Spleen (tissue), 11 donors: ENCODE measurements around the gene TTLL11. TPM values are rescaled to one million over a fixed set of nuclear protein-coding genes. Genes with fewer than 3 reads are reported as not detected.

Source experiments
- DNase-seq: peaks from one replicate; pipeline ENCODE4 v3.0.0-alpha.2; 2020
- H3K27ac ChIP-seq, 8 donors: fragments of 200-600 bp; sonication (generic) in 7 of 8; 1 replicate in 4 of 8; 2 replicates in 4 of 8; pipeline versions ENCODE4 v1.5.0 to v1.8.0; 2016 to 2021; ENCODE audit warnings: inconsistent platforms in 4 of 8, mild to moderate bottlenecking in 4 of 8, moderate library complexity in 1 of 8
- H3K27me3 ChIP-seq, 7 donors: fragments of 200-600 bp; sonication (generic) in 6 of 7; replicated peaks in 1 of 7; 1 replicate in 4 of 7; 2 replicates in 3 of 7; pipeline versions ENCODE4 v1.5.0 to v1.8.0; 2016 to 2021; ENCODE audit warnings: inconsistent platforms in 3 of 7, mild to moderate bottlenecking in 1 of 7
- H3K36me3 ChIP-seq, 6 donors: fragments of 200-600 bp; sonication (generic) in 5 of 6; 1 replicate in 4 of 6; 2 replicates in 2 of 6; pipeline versions ENCODE4 v1.5.0 to v1.8.0; 2016 to 2021; ENCODE audit warnings: inconsistent platforms in 2 of 6
- H3K4me1 ChIP-seq, 6 donors: fragments of 200-600 bp; sonication (generic) in 5 of 6; 1 replicate in 3 of 6; 2 replicates in 3 of 6; pipeline versions ENCODE4 v1.5.0 to v1.8.0; 2016 to 2021; ENCODE audit warnings: inconsistent platforms in 3 of 6
- H3K4me3 ChIP-seq, 8 donors: fragments of 200-600 bp; sonication (generic) in 7 of 8; 1 replicate in 4 of 8; 2 replicates in 4 of 8; pipeline versions ENCODE4 v1.5.0 to v1.8.0; 2016 to 2021; ENCODE audit warnings: inconsistent platforms in 4 of 8, mild to moderate bottlenecking in 4 of 8, moderate library complexity in 2 of 8
- H3K9me3 ChIP-seq, 8 donors: fragments of 200-600 bp; sonication (generic) in 7 of 8; 1 replicate in 4 of 8; 2 replicates in 4 of 8; pipeline versions ENCODE4 v1.5.0 to v1.8.0; 2016 to 2021; ENCODE audit warnings: inconsistent platforms in 4 of 8
- POLR2A ChIP-seq, 3 donors: fragments of 450-650 bp; IDR thresholded peaks; one replicate each; pipeline ENCODE4 v1.5.1; 2017; ENCODE audit warnings: antibody characterized with exemption in 3 of 3, mild to moderate bottlenecking in 1 of 3
- POLR2AphosphoS5 ChIP-seq, 3 donors: sonication (generic); formaldehyde crosslinking; IDR thresholded peaks; one replicate each; pipeline ENCODE4 v1.5.1; 2017; ENCODE audit warnings: antibody characterized with exemption in 3 of 3
- WGBS, 5 donors: extraction: QIAGEN DNeasy Blood & Tissue Kit in 3 of 5; methylation state at CpG; one replicate each; pipeline versions ENCODE4 v1.1.5 to v1.1.7; 2013 to 2018; 5-methylcytosine and 5-hydroxymethylcytosine counted together
- intact Hi-C: fragments of 100-400 bp; cut with DNase I; formaldehyde crosslinking; loops from one replicate; pipeline ENCODE4 v1.15.0; 2023; ENCODE audit warnings: low total_unique reads
- polyA plus RNA-seq, 3 donors: library from polyadenylated mRNA; stranded (reverse); fragments of 200-250 nt; gene quantifications; one replicate each; pipeline ENCODE4 v1.2.1, GENCODE V29; 2013
- total RNA-seq, 7 donors: library from RNA; depleted of rRNA in 3 of 7; stranded (reverse); fragments of >200 nt in 3 of 7; fragmentation: NEBNext Ultra II Directional in 4 of 7; extraction: Animal tissue kit (Norgen Biotek cat#: 25700) in 4 of 7; gene quantifications; one replicate each; pipeline versions ENCODE4 v1.1.0 to v1.2.1, GENCODE V29; 2016 to 2021
- TF ChIP-seq, protein P1 (sequence below), 11 experiments: fragments of 200-600 bp in 7 of 11; fragments of 450-650 bp in 4 of 11; sonication (generic) in 4 of 11; IDR thresholded peaks in 8 of 11; conservative IDR thresholded peaks in 3 of 11; 1 replicate in 7 of 11; 2 replicates in 4 of 11; pipeline versions ENCODE4 v1.4.0 to v1.8.0; 2016 to 2021; ENCODE audit warnings: antibody characterized with exemption in 11 of 11, inconsistent platforms in 4 of 11, mild to moderate bottlenecking in 1 of 11
- donor health status: healthy with polysubstance abuse.
- donor health status: DM: no; HTN: no; CAD: no; lungs with moderate emphysema.
- donor health status: DM: no; HTN: no; CAD: no.
- donor health status: Bipolar disorder and iron deficiency.
- donor health status: healthy.
- donor health status: DM: no; HTN: no; CAD: no.
- donor health status: DM: yes; HTN: yes; CAD: no.

Gene TTLL11
- total and polyA plus RNA-seq, 10 donors, result 1.6 to 12.8 (median 7.3) TPM

GRCh38 chr9:121927081-121927480 lies 166.0 kb downstream of the TTLL11 start:
- H3K27me3 ChIP-seq, result no peaks in the 10 kb centered on the region
- H3K27ac ChIP-seq, result no peak overlapping the region
- peaks cover 0 to 12% (median 3%) of the 10 kb centered on the region in 6 donors for H3K4me1 ChIP-seq
- no peak for DNase-seq
- no peak overlapping the region for H3K4me3 ChIP-seq
- peaks cover 0 to 3% (median 0%) of the 10 kb centered on the region in 6 donors for H3K36me3 ChIP-seq
- 87 to 96% (median 94%) methylated on average over 5 of the region's 5 CpGs for WGBS, 5 donors
- intact Hi-C loops, result no loop called here
- H3K9me3 ChIP-seq, result no peaks in the 10 kb centered on the region
- TF ChIP-seq, protein P1, sequence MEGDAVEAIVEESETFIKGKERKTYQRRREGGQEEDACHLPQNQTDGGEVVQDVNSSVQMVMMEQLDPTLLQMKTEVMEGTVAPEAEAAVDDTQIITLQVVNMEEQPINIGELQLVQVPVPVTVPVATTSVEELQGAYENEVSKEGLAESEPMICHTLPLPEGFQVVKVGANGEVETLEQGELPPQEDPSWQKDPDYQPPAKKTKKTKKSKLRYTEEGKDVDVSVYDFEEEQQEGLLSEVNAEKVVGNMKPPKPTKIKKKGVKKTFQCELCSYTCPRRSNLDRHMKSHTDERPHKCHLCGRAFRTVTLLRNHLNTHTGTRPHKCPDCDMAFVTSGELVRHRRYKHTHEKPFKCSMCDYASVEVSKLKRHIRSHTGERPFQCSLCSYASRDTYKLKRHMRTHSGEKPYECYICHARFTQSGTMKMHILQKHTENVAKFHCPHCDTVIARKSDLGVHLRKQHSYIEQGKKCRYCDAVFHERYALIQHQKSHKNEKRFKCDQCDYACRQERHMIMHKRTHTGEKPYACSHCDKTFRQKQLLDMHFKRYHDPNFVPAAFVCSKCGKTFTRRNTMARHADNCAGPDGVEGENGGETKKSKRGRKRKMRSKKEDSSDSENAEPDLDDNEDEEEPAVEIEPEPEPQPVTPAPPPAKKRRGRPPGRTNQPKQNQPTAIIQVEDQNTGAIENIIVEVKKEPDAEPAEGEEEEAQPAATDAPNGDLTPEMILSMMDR (IDR thresholded peaks at IDR 0.05 in 8 of 11, conservative IDR thresholded peaks at IDR 0.05 in 3 of 11), result no peak
- TF ChIP-seq POLR2A (IDR thresholded peaks at IDR 0.05), result no peak
- no peak for TF ChIP-seq POLR2AphosphoS5 (IDR thresholded peaks at IDR 0.05)

- no peak for DNase-seq
- 69 to 79% (median 73%) methylated on average over 5 to 10 of the region's 10 CpGs for WGBS, 5 donors
- peaks cover 0 to 12% (median 3%) of the 10 kb centered on the region in 6 donors for H3K4me1 ChIP-seq
Measured at GRCh38 chr9:121926351-121926801, 166.7 kb downstream of the TTLL11 start.

DNA sequence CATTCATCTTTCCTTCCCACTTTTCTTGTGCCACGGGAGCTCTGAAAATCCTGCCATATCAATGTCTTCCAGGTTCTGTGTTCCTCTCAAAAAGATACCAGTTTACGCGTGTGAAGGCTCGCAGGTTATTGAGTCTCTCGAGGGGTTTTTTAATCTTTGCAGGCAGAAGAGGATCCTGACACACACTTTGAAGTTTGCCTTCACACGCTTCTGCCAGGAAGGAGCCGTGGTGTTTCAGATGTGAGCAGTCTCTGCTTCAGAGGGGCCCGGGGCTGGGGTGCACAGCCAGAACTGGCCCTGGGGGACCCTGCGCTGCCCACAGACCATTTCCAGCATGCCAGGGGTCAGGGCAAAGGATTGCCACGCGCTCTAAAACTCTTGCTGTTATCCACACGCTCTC lies 167.2 kb downstream of the TTLL11 start:
- Histone ChIP-seq H3K9me3 (no peaks in the 10 kb centered on the region), H3K27ac (no peak overlapping the region), H3K4me3 (no peak overlapping the region), H3K27me3 (no peaks in the 10 kb centered on the region), H3K36me3 (peaks cover 0 to 3% (median 0%) of the 10 kb centered on the region in 6 donors), H3K4me1 (peaks cover 0 to 12% (median 3%) of the 10 kb centered on the region in 6 donors)
- TF ChIP-seq, protein P1 (IDR thresholded peaks at IDR 0.05 in 8 of 11, conservative IDR thresholded peaks at IDR 0.05 in 3 of 11), result no peak
- TF ChIP-seq POLR2A (IDR thresholded peaks at IDR 0.05) (no peak), POLR2AphosphoS5 (IDR thresholded peaks at IDR 0.05) (no peak)
- DNase-seq, result no peak
- intact Hi-C loops, result no loop called here
- WGBS, 5 donors, result 76 to 91% (median 82%) methylated on average over 9 to 12 of the region's 12 CpGs

More at GRCh38 chr9:121926351-121926801, 166.7 kb downstream of the TTLL11 start:
- H3K27ac ChIP-seq, result no peak overlapping the region
- no peaks in the 10 kb centered on the region for H3K9me3 ChIP-seq
- intact Hi-C loops, result no loop called here
- no peak overlapping the region for H3K4me3 ChIP-seq
- peaks cover 0 to 3% (median 0%) of the 10 kb centered on the region in 6 donors for H3K36me3 ChIP-seq
- peak in 2 of 3 donors; percentile 13 to 28 for TF ChIP-seq POLR2AphosphoS5 (IDR thresholded peaks at IDR 0.05)
- no peak for TF ChIP-seq POLR2A (IDR thresholded peaks at IDR 0.05)
- TF ChIP-seq, protein P1 (IDR thresholded peaks at IDR 0.05 in 8 of 11, conservative IDR thresholded peaks at IDR 0.05 in 3 of 11), result no peak
- no peaks in the 10 kb centered on the region for H3K27me3 ChIP-seq

DNA sequence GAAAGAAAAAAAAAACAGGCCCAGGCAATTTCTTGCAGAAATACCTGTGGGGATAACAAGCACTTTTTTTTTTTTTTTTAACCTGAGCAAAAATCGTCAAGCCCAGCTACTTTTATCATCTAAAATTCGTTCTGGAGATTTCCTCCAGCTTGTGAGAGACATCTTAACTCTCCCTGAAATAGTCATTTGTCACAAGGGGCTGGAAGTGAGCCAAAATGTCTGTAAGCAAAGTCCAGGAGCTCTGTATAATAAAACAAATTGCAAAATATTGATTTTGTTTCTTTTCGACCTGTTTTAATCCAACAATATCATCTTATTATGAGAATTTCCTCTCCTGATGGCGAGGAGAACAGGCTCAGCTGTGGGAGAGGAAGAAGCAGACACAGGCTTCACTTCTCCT lies 168.4 kb downstream of the TTLL11 start:
- Histone ChIP-seq H3K27ac (no peak overlapping the region), H3K4me1 (peaks cover 0 to 12% (median 3%) of the 10 kb centered on the region in 6 donors), H3K27me3 (no peaks in the 10 kb centered on the region), H3K36me3 (peaks cover 0 to 3% (median 0%) of the 10 kb centered on the region in 6 donors), H3K9me3 (no peaks in the 10 kb centered on the region), H3K4me3 (no peak overlapping the region)
- TF ChIP-seq POLR2AphosphoS5 (IDR thresholded peaks at IDR 0.05) (no peak), POLR2A (IDR thresholded peaks at IDR 0.05) (no peak)
- TF ChIP-seq, protein P1 (IDR thresholded peaks at IDR 0.05 in 8 of 11, conservative IDR thresholded peaks at IDR 0.05 in 3 of 11), result no peak
- 59 to 70% (median 68%) methylated on average over 4 of the region's 4 CpGs for WGBS, 5 donors
- intact Hi-C loops, result no loop called here
- DNase-seq, result no peak
